GM19397 (cell line): Measurements from ENCODE around the gene INPP5B.
A peak's percentile ranks its signal among the peaks of the same experiment; 100 is the strongest.
"Not testable (repeated sequence)": the region's sequence is repeated elsewhere in the genome, so short reads cannot be mapped to it uniquely, and the experiment has no call there.

Experiments
- ATAC-seq: cut with Tn5 transposase; IDR thresholded peaks from one replicate; pipeline ENCODE4 v1.9.1; 2021; ENCODE audit warnings: mild to moderate bottlenecking, moderate library complexity; ENCODE audit not compliant: unreplicated experiment

The INPP5B gene

GRCh38 chr1:37915476-37916093, 31.3 kb downstream of the INPP5B start:
- ATAC-seq: no peak

GRCh38 chr1:37914719-37915475, 32.0 kb downstream of the INPP5B start:
- ATAC-seq: no peak

- not testable (repeated sequence) for ATAC-seq
Observed at GRCh38 chr1:37911478-37911877, 35.4 kb downstream of the INPP5B start.

GRCh38 chr1:37910886-37911285, 36.0 kb downstream of the INPP5B start:
- ATAC-seq: not testable (repeated sequence)

- not testable (repeated sequence) for ATAC-seq
Observed at GRCh38 chr1:37908531-37908930, 38.3 kb downstream of the INPP5B start.

- ATAC-seq: not testable (repeated sequence)
Observed at GRCh38 chr1:37907416-37908125, 39.3 kb downstream of the INPP5B start.

GRCh38 chr1:37906591-37906990, 40.3 kb downstream of the INPP5B start:
- ATAC-seq: not testable (repeated sequence)

GRCh38 chr1:37905727-37906126, 41.1 kb downstream of the INPP5B start:
- ATAC-seq: no peak

GRCh38 chr1:37903921-37904320, 42.9 kb downstream of the INPP5B start:
- not testable (repeated sequence) for ATAC-seq

GRCh38 chr1:37902983-37903382, 43.9 kb downstream of the INPP5B start:
- ATAC-seq: no peak

- ATAC-seq: no peak
Observed at GRCh38 chr1:37901893-37902225, 45.0 kb downstream of the INPP5B start.

GRCh38 chr1:37901191-37901892, 45.5 kb downstream of the INPP5B start:
- peak; percentile 53 for ATAC-seq

- not testable (repeated sequence) for ATAC-seq
Observed at GRCh38 chr1:37897563-37897962, 49.3 kb downstream of the INPP5B start.

- ATAC-seq: no peak
Observed at GRCh38 chr1:37893673-37894072, 53.2 kb downstream of the INPP5B start.

GRCh38 chr1:37892151-37893047, 54.5 kb downstream of the INPP5B start:
- no peak for ATAC-seq

GRCh38 chr1:37890378-37891014, 56.4 kb downstream of the INPP5B start:
- no peak for ATAC-seq

GRCh38 chr1:37888022-37888700, 58.7 kb downstream of the INPP5B start:
- ATAC-seq: no peak

- no peak for ATAC-seq
Observed at GRCh38 chr1:37884145-37884544, 62.7 kb downstream of the INPP5B start.

GRCh38 chr1:37883671-37884070, 63.2 kb downstream of the INPP5B start:
- ATAC-seq: no peak
